ENCODE data around the gene PGGHG.

Gene PGGHG

DNA sequence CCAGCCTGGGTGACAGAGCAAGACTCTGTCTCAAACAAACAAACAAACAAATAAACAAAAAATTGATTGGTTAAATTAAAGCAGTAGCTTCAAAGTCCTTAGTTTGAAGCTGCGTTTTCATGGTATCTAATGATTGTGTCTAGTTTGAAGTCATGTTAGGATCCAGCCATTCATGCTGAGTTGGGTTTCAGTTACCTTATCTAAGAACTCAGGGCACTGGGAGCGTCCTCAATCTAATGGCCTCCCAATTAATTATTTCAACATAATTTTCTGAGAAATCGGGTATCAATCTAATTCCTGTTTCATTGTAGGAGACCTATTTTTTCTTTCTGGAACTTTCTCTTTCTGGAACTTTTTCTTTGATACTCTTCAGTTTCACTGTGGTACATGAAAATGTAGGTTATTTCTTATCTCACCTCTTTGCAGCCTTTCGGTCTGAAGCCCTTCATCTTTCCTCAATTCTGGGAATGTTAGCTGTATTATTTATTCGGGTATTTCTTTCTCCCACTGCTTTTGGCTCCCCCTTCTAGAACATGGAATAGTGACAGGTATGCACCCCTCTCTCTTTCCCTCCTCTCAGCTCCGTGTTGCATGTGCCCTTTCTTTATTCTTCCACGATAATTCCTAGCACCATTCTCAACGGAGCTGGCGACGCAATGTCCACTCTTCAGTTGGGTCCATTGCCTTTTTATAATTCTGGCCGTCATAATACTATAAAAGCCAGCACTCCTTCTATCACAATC, 56.1 kb downstream of the PGGHG start:
- Histone ChIP-seq H3K4me1 (ENCODE audit: control insufficient read depth, insufficient read depth, low read length) (no peaks in the 10 kb centered on the region), H3K36me3 (ENCODE audit: control insufficient read depth, insufficient read depth, low read length) (no peaks in the 10 kb centered on the region), H3K9ac (ENCODE audit: low read length) (no peak overlapping the region), H3K4me3 (ENCODE audit: low read length) (no peak overlapping the region), H3K27me3 (ENCODE audit: control insufficient read depth, insufficient read depth, low read length) (no peaks in the 10 kb centered on the region), H3K27ac (ENCODE audit: low read depth, low read length) (no peak overlapping the region)

Measured in rectal smooth muscle tissue (tissue), 1 donor.